ENCODE measurements around the gene PIK3R3. TPM values are rescaled to one million over a fixed set of nuclear protein-coding genes. Genes with fewer than 3 reads are reported as not detected.

The PIK3R3 gene
- polyA plus RNA-seq, 1 experiment: 1.5 TPM

Small RNA genes within 50 kb of the gene (small RNA-seq; reads per million reads assigned to genes)
- gene AL358075.3 (ENCODE audit: insufficient read length, low read depth, low replicate concordance): not detected
- not detected for gene AL672043.1 (ENCODE audit: insufficient read length, low read depth, low replicate concordance)

Other genes with a start within 250 kb of the PIK3R3 start
- gene TSPAN1, start 42.5 kb upstream of the PIK3R3 start, polyA plus RNA-seq (2011; rRNA removed): 0.64 and 1.1 TPM in 2 replicates
- not detected in 2 replicates for gene P3R3URF, start 43.9 kb upstream of the PIK3R3 start, polyA plus RNA-seq (2011; rRNA removed)
- gene POMGNT1, start 65.8 kb upstream of the PIK3R3 start, polyA plus RNA-seq (2011; rRNA removed): 60.7 and 80.0 TPM in 2 replicates
- gene LURAP1, start 70.7 kb upstream of the PIK3R3 start, polyA plus RNA-seq (2011; rRNA removed): 2.5 and 3.2 TPM in 2 replicates
- 4.3 and 5.6 TPM in 2 replicates for gene RAD54L, start 115.1 kb upstream of the PIK3R3 start, polyA plus RNA-seq (2011; rRNA removed)
- 70.5 and 101 TPM in 2 replicates for gene LRRC41, start 171.0 kb upstream of the PIK3R3 start, polyA plus RNA-seq (2011; rRNA removed)
- 188 and 449 TPM in 2 replicates for gene UQCRH, start 171.1 kb upstream of the PIK3R3 start, polyA plus RNA-seq (2011; rRNA removed)
- 24.0 and 24.2 TPM in 2 replicates for gene NSUN4, start 208.2 kb upstream of the PIK3R3 start, polyA plus RNA-seq (2011; rRNA removed)